Activated CD4-positive, alpha-beta T cell treated with anti-CD3 and anti-CD28 coated beads for 1 hour (primary cell): Measurements from ENCODE around the gene CHRM2.
"Not testable (repeated sequence)": the region's sequence is repeated elsewhere in the genome, so short reads cannot be mapped to it uniquely, and the experiment has no call there.

Experiments
- DNase-seq: peaks from one replicate; pipeline ENCODE4 v3.0.0-alpha.2; 2020

Gene CHRM2

GRCh38 chr7:136868496-136869000 is at the start of gene CHRM2:
TSS of gene CHRM2 (plus strand) at chr7:136868652. CDS start at chr7:137014866, 146,214 bp downstream.
- DNase-seq, result no peak

DNA sequence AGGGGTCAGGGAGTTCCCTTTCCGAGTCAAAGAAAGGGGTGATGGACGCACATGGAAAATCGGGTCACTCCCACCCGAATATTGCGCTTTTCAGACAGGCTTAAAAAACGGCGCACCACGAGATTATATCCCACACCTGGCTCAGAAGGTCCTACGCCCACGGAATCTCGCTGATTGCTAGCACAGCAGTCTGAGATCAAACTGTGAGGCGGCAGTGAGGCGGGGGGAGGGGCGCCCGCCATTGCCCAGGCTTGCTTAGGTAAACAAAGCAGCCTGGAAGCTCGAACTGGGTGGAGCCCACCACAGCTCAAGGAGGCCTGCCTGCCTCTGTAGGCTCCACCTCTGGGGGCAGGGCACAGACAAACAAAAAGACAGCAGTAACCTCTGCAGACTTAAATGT is 37.1 kb upstream of the CHRM2 start:
- not testable (repeated sequence) for DNase-seq

- no peak for DNase-seq
Observed at GRCh38 chr7:136845899-136846465, 22.5 kb upstream of the CHRM2 start.

GRCh38 chr7:136847858-136848257 is 20.6 kb upstream of the CHRM2 start:
- DNase-seq, result no peak

DNA sequence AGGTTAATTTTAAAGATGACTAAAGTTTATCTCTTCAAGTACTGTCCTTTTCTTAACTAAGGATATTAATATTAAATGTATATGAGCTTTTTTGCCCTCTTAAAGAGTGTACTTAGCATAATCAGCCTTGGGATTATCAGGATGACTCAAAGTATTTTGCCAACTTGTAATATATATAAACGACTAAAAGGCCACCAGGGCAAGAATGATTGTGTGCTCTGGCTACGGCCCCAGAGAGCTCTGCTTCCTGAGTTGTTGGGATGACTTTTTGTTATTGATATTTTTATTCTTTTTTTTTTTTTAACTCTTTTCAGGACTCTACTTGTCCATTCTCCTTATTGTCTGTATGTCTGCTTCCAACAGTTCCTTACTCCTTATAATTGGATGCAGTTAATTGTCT is 14.8 kb upstream of the CHRM2 start:
- DNase-seq, result no peak

DNA sequence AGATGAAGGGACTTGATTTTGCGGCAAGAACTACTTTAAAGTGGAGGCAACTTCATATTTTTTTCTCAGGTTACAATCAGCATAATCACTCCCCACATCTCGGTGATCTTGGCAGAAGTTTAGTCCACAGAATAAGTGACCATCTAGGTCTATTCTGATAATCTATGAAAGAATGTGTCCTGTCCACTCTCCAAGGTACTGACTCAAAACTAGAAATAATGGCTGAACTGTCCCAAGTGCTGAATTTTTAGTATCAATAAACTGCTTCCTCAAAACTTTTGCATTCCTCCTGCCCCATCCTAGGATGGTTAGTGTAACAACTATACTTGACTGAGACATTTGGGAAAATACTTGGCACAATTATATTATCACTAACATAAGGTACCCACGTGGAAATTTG is 10.9 kb upstream of the CHRM2 start:
- DNase-seq, result no peak

DNA sequence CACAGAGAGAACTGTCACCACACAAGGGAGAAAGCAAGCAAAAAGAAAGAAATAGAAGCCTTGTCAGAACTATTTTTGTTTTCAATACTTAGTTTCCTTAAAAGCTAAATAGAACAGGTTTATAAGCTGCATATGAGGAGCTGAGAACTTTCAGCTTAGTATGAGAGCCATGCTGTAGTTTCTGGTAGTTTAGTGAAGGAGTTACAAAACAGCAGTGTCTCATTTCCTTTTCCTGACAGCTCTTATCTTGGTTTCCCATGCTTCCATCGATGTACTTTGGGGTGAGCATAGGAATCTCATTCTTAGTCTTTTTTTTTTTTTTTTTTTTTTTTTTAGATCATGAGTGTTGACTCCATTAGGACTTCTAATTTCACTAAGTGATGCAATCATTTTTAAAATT is 8.6 kb upstream of the CHRM2 start:
- no peak for DNase-seq

- no peak for DNase-seq
Observed at GRCh38 chr7:136865236-136865635, 3.2 kb upstream of the CHRM2 start.

DNA sequence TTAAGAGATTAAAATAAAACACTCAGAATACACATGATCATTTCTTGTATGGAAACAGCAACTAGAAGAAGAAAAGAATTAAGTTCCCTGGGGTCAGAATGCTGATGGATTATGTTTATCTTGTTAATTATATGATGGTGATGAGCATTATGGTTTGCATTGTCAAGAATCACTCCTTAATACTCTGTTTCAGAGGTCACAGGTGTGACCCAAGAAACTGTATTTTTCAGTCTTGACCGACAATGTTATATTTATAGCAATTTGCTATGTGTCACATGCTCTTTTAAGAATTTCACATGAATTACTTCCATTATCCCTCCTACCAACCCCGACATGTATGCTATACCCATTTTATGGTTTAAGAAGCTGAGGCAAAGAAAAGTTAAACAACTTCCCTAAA is 2.7 kb upstream of the CHRM2 start:
- DNase-seq, result no peak

DNA sequence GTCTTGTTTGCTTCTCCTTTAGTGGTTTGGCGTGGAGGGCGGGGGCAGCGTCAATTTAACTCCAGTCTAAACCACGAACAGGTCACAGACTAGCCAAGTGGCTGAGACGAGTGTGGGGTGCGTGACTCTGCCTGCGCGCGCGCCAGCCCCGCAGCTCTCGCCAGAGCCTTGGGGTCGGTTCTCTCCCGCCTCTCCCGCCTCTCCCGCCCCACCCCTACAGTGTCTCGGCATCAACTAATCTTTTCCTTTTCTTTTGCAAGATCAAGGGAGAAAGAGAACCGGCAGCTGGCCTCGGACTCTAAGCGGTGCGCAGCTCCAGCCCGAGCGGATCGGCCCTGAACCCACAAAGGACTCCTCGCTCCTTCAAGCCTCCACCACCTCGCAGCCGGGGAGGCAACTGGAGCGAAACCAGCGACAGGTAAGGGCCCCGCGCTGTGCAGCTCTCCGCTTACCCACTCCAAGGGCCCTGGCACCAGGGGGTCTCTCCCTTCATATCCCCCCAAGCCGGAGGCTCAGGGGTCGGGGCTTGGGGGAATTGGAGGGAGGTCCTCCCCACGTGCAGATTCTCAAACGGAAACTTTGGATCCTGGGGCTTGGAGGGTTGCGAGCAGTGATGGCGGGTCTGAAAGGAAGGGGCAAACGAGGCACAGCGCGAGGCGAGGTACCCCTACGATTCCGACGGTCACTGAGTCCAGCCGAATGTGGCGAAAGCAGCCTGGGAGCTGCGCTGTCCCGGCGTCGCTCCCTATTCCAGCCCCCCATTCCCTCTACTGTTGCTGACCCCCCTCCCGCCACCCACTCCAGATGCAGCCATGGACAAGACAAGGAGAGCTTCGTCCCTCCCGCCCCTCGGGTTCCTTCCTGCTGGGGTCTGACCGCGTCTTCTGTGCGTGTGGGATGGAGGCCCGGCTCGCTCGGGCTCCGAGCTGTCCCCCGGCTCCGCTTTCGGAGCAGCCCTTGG is 829 bp downstream of the CHRM2 start:
- no peak for DNase-seq

DNA sequence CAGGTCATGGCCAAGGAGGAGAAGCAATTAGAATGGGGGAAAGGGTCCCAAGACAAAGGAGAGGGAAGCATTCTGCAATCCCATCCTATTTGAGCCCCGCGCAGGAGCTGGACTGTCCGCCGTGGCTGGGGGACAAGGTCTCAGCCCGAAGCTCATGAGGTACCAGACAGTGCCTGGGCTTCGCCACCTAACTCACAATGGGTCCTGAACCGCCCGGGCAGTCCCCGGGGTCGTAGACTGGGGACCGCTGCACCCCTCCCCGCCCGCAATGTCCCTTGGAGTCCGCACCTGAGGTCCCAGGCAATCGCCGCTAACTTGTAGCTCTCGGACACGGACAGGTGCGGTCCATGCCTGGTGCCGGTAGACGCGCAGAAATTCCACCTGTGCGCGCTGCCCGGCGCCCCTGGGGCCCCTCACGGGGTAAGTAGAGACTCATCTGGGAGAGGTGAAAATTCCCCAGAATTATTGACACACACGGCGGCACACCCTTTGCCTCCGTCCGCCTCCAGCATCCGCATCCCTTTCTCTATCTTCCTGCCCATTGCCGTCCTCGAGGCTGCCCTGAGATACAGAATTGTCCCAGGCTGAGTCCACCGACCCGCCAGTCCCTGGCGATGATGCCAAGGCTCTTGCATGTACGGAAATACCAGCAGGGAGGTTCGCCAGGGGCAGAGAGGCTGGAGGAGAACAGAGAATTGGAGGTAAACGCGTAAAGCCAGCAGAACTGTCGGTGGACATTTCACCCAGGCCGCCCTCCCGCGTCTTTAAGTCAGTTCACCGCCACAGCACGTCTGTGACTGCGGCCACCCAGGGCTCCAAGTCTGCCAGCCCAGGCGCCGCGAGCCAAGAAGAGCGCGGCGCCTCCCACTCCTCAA is 1.8 kb downstream of the CHRM2 start:
- DNase-seq, result no peak

DNA sequence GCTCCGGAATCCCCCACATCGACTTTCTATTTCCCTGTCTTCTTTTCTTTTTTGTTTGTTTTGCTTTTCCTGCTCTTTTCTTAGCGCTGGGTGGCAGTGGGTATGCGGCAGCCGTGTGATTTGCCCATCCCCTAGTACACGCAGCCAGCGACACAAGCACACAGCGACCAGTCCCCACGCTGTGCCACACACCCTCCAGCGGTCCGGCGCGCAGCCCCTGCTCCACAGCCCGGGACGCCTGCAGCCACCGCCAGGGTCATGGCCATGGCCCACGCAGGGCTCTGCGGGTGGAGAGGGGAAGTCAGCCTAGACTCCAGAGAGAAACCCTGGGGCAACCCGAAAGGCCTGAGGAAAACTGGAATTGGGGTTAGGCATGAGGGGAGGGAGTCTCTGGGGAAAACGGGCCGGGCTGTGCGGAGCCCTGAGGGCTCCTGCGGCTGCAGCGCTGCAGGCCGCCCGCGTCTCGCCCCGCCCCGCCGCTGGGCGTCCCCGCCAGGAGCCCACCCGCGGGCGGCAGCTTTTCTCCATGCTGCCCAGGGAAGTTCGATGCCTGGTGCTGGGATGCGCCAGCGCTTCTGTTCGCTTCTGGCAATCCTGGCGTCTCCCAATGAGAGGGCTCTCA is 2.5 kb downstream of the CHRM2 start:
- DNase-seq, result no peak

DNA sequence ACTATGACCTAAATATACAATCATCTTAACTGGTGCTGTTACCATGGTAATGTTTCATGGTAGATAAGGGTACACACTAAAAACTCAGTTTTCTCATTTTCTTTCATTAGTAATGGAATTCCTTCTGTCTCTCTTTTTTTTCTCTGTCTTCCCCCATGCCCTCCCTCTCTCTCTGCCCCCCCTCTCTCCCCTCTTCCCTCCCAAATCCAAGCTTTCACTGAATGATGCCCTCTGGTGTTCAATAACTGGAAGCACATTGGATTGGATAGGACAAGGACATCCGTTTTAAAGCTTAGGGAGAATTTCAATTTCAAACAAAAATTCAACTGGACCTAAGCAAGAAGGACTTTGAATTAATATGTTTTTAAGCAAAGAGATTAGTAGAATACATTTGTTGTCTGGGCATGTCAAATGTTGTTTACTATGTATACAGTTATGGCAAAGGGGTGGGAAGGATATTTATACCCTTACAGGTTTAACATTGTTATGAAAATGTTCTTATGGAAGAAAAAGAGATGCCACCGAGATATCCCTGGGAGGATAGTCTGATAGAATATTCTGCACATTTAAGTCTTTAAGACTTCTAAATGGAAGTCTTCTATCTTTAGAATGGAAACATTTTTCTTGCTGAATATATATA is 6.1 kb downstream of the CHRM2 start:
- DNase-seq, result no peak

GRCh38 chr7:136877509-136877908 is 9.1 kb downstream of the CHRM2 start:
- DNase-seq, result no peak

- no peak for DNase-seq
Observed at GRCh38 chr7:136877990-136878389, 9.5 kb downstream of the CHRM2 start.

DNA sequence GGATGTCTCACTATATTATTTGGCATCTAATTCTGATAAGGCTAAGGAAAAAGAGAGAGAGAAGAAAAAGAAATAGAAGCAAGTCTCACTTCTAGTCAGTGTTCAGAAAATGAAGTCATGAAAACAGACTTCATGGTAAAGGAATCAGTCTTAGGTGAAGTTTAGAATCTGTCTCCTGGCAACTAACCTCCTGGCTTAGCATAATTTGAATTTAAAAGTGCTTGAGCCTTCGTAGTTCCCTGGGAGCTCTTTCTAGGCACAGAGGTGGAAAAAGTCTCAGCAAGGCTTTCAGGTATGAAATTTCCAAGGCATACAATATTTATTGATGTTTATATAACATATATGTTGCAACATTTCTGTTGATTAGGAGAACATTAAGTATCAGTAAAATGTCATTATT is 10.4 kb downstream of the CHRM2 start:
- no peak for DNase-seq

GRCh38 chr7:136883046-136883445 is 14.6 kb downstream of the CHRM2 start:
- no peak for DNase-seq

- no peak for DNase-seq
Observed at GRCh38 chr7:136884492-136884891, 16.0 kb downstream of the CHRM2 start.

GRCh38 chr7:136887317-136887716 is 18.9 kb downstream of the CHRM2 start:
- DNase-seq, result no peak

DNA sequence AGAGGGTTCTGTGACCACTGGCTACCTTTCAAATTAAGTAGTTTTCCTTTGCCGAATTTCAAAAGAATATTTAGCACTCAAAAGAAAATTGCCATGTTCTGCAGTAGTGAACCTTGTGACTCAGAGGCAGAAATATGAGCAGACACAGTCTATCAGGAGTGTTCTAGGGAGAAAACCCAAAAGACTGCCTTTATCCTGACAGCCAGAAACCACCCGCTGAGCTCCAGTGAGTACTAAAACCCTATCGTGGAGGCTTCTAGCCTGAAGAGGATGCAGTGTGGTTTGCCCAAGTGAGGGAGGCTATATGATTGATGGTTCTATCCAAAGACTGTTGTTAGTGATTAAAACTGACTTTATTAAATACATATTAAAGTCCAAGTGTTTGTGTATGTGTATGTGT is 21.9 kb downstream of the CHRM2 start:
- DNase-seq, result no peak

GRCh38 chr7:136891850-136892249 is 23.4 kb downstream of the CHRM2 start:
- no peak for DNase-seq

DNA sequence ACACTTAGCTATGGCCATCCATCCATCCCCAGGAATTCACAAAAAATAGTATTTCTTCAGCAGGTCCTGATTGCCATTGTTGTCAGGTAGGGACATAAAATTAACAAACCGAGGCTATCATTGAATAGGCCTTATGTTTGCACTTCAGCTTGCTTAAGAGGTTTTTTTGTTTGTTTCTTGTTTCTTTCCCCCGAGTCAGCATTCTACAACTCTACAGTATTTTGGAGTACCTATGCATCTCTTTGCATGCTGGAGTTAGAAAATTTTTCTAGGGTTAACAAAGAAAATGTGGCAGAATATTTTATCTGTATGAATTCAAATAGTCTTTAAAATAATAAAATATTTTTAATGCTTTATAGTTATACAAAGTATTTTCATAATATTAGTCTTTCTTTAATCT is 26.3 kb downstream of the CHRM2 start:
- DNase-seq, result no peak
